CD8-positive, alpha-beta memory T cell (primary cell): Measurements from ENCODE around the gene MRLN. TPM values are rescaled to one million over a fixed set of nuclear protein-coding genes. Genes with fewer than 3 reads are reported as not detected.

ENCODE experiments used
- CTCF ChIA-PET: fragments of 350-600 bp; sonication (Branson Sonifier 250); formaldehyde crosslinking; loops from one replicate; lab custom pipeline; 2021; ENCODE audit warnings: antibody characterized with exemption; lab: Charles Lee
- POLR2A ChIA-PET: fragments of 350-600 bp; sonication (Branson Sonifier 250); formaldehyde crosslinking; loops from one replicate; lab custom pipeline; 2021; ENCODE audit warnings: antibody characterized with exemption; lab: Charles Lee
- DNase-seq, 5 donors: peaks; one replicate each; pipeline versions ENCODE4 v3.0.0 to v3.0.0-alpha.2; 2020 to 2022; ENCODE audit warnings: mixed read lengths in 1 of 5
- H3K27ac ChIP-seq: one replicate; pipeline ENCODE4 v1.7.0; 2013; ENCODE audit warnings: low read depth, mild to moderate bottlenecking, low read length, moderate library complexity
- H3K27me3 ChIP-seq: 2 replicates; pipeline ENCODE4 v1.7.0; 2013; ENCODE audit warnings: low read length, mild to moderate bottlenecking; ENCODE audit not compliant: insufficient read depth, poor library complexity, severe bottlenecking
- H3K36me3 ChIP-seq: 2 replicates; pipeline ENCODE4 v1.7.0; 2013; ENCODE audit warnings: mild to moderate bottlenecking, low read length, moderate library complexity; ENCODE audit not compliant: insufficient read depth
- H3K4me1 ChIP-seq: 2 replicates; pipeline ENCODE4 v1.7.0; 2013; ENCODE audit warnings: mild to moderate bottlenecking, low read length, moderate library complexity; ENCODE audit not compliant: insufficient read depth
- H3K4me3 ChIP-seq: 2 replicates; pipeline ENCODE4 v1.7.0; 2013; ENCODE audit warnings: mild to moderate bottlenecking, low read length
- H3K9me3 ChIP-seq: 2 replicates; pipeline ENCODE4 v1.7.0; 2013; ENCODE audit warnings: mild to moderate bottlenecking, low read length
- H3K27ac Mint-ChIP-seq, 8 donors: one replicate each; pipeline ENCODE4 v1.8.0; 2020 to 2021; ENCODE audit warnings: mixed read lengths in 8 of 8, mild to moderate bottlenecking in 6 of 8, inconsistent platforms in 3 of 8, moderate library complexity in 3 of 8
- H3K27me3 Mint-ChIP-seq, 2 donors: one replicate each; pipeline ENCODE4 v1.8.0; 2020 to 2021; ENCODE audit warnings: mixed read lengths in 2 of 2, mild to moderate bottlenecking in 1 of 2, moderate library complexity in 1 of 2
- H3K36me3 Mint-ChIP-seq, 3 donors: one replicate each; pipeline ENCODE4 v1.8.0; 2020 to 2021; ENCODE audit warnings: mixed read lengths in 3 of 3, inconsistent platforms in 1 of 3, mild to moderate bottlenecking in 1 of 3
- H3K4me1 Mint-ChIP-seq, 3 donors: one replicate each; pipeline ENCODE4 v1.8.0; 2020 to 2021; ENCODE audit warnings: mixed read lengths in 3 of 3, inconsistent platforms in 1 of 3, mild to moderate bottlenecking in 1 of 3
- H3K4me3 Mint-ChIP-seq, 7 donors: one replicate each; pipeline ENCODE4 v1.8.0; 2020 to 2021; ENCODE audit warnings: mixed read lengths in 7 of 7, mild to moderate bottlenecking in 6 of 7, moderate library complexity in 4 of 7, inconsistent platforms in 2 of 7
- H3K9me3 Mint-ChIP-seq, 5 donors: one replicate each; pipeline ENCODE4 v1.8.0; 2020 to 2022; ENCODE audit warnings: mixed read lengths in 5 of 5, mild to moderate bottlenecking in 3 of 5, moderate library complexity in 2 of 5, inconsistent platforms in 1 of 5
- polyA plus RNA-seq: library from polyadenylated mRNA; unstranded; fragments of 300-500 nt; fragmentation: Illumina TruSeq; gene quantifications from one replicate; pipeline ENCODE4 v1.2.3, GENCODE V29; 2021
- total RNA-seq, 2 experiments: library from RNA; stranded (reverse); gene quantifications; one replicate each; pipeline ENCODE4 v1.2.3, GENCODE V29; 2021

MRLN gene
- total and polyA plus RNA-seq, 3 experiments from 2014 or later, result not detected

DNA sequence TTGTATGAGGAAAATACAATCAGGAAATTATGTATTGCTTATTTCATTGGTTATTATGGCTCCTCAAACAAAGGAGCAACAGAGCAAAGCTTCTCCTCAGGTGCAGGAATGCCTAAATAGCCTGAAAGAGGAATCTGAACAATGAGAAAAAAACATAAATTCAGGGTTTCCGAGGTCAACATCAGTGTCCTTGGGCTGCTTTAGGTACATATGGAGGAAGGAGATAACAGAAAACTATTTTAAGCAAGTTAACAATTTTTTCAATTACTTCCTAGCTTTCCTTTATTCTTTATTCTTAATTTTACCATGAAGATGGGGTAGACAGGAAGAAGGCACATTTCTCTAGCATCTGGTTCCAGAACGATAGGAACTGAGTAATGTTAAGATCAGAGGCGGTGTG, 57.6 kb downstream of the MRLN start:
- Histone ChIP-seq H3K4me1 (no peaks in the 10 kb centered on the region), H3K9me3 (no peaks in the 10 kb centered on the region), H3K36me3 (no peaks in the 10 kb centered on the region), H3K27me3 (no peaks in the 10 kb centered on the region), H3K4me3 (no peak overlapping the region), H3K27ac (no peak overlapping the region)
- CTCF ChIA-PET, result no interaction called here
- no peak overlapping the region for H3K27ac Mint-ChIP-seq
- peaks cover 0 to 2% (median 0%) of the 10 kb centered on the region in 5 donors for H3K9me3 Mint-ChIP-seq
- POLR2A ChIA-PET, result no interaction called here
- H3K4me3 Mint-ChIP-seq, result no peak overlapping the region
- H3K4me1 Mint-ChIP-seq, result no peaks in the 10 kb centered on the region
- peaks cover 3 to 10% of the 10 kb centered on the region in 2 donors for H3K27me3 Mint-ChIP-seq
- DNase-seq, result no peak
- H3K36me3 Mint-ChIP-seq, result no peaks in the 10 kb centered on the region

DNA sequence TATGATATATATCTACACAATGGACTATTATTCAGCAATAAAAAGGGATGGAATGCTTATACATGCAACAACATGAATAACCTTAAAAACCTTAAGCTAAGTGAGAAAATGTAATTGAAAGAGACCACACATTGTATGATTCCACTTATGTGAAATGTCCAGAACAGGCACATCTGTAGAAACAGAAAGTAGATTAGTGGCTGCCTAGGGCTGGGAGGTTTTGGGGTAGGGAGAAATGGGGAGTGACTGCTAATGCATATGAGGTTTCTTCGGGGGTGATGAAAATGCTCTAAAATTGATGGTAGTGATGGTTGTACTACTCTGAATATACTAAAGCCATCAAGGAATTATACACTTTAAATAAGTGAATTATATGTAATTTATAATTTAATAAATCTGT, 58.3 kb downstream of the MRLN start:
- H3K4me1 Mint-ChIP-seq, result no peaks in the 10 kb centered on the region

DNA sequence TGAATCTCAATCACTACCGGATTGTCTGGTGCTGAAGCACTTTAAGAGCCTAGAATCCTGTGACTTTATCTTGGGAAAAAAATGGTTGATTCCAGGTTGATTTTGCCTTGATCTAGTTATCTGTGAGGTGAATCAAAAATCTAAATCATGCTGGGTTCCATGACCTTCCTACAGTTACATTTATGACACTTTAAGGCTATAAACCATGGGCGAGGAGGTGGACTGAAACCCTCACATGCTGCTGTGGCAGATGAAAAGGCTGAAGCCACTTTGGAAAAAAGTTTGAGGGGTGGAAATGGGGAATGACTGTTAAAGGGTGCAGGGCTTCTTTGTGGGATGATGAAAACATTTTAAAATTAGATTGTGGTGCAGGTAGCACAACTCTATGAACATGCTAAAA, 61.1 kb downstream of the MRLN start:
- Mint-ChIP-seq H3K36me3 (no peaks in the 10 kb centered on the region), H3K27ac (no peak overlapping the region), H3K4me3 (no peak overlapping the region), H3K4me1 (no peaks in the 10 kb centered on the region), H3K9me3 (peaks cover 0 to 2% (median 0%) of the 10 kb centered on the region in 5 donors), H3K27me3 (peaks cover 3 to 12% of the 10 kb centered on the region in 2 donors)
- Histone ChIP-seq H3K4me3 (no peak overlapping the region), H3K9me3 (no peaks in the 10 kb centered on the region), H3K27ac (no peak overlapping the region), H3K27me3 (no peaks in the 10 kb centered on the region), H3K36me3 (no peaks in the 10 kb centered on the region), H3K4me1 (no peaks in the 10 kb centered on the region)
- no peak for DNase-seq
- CTCF ChIA-PET, result no interaction called here
- POLR2A ChIA-PET, result no interaction called here

More for the DNA sequence above, 58.3 kb downstream of the MRLN start:
- H3K4me1 ChIP-seq, result no peaks in the 10 kb centered on the region
- Mint-ChIP-seq H3K27ac (no peak overlapping the region), H3K9me3 (peaks cover 0 to 2% (median 0%) of the 10 kb centered on the region in 5 donors), H3K27me3 (peaks cover 3 to 11% of the 10 kb centered on the region in 2 donors), H3K36me3 (no peaks in the 10 kb centered on the region), H3K4me3 (no peak overlapping the region)
- no peaks in the 10 kb centered on the region for H3K36me3 ChIP-seq
- no peak overlapping the region for H3K4me3 ChIP-seq
- no peaks in the 10 kb centered on the region for H3K9me3 ChIP-seq
- H3K27me3 ChIP-seq, result no peaks in the 10 kb centered on the region
- no peak for DNase-seq
- H3K27ac ChIP-seq, result no peak overlapping the region
- ChIA-PET CTCF (no interaction called here), POLR2A (no interaction called here)

DNA sequence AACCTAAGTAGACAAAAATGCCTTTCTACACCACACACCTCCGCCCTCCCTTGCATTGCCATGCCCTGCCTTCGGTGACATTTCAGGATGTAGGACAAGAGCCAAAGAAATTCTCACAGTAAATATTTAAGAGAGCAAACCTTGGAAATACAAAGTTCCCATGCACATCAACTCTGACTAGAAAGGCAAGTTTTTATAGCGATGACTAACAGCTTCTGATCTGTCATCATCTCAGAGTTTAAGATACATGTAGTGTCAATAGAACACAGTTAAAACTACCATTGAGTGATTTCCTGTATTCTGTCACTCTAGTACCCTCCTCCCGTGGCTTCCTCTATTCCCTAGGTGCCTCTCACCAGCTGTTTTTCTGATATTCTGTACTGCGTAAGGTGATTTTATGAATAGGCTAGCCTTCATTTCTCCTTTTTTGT, 64.3 kb downstream of the MRLN start:
- no peaks in the 10 kb centered on the region for H3K9me3 Mint-ChIP-seq
- no peaks in the 10 kb centered on the region for H3K9me3 ChIP-seq
- H3K27me3 ChIP-seq, result no peaks in the 10 kb centered on the region
- H3K27ac Mint-ChIP-seq, result no peak overlapping the region
- H3K4me3 ChIP-seq, result no peak overlapping the region
- H3K27me3 Mint-ChIP-seq, result peaks cover 3 to 19% of the 10 kb centered on the region in 2 donors
- no peaks in the 10 kb centered on the region for H3K4me1 Mint-ChIP-seq
- no peaks in the 10 kb centered on the region for H3K36me3 ChIP-seq
- ChIA-PET POLR2A (no interaction called here), CTCF (no interaction called here)
- DNase-seq, result no peak
- no peaks in the 10 kb centered on the region for H3K4me1 ChIP-seq
- no peaks in the 10 kb centered on the region for H3K36me3 Mint-ChIP-seq
- H3K4me3 Mint-ChIP-seq, result no peak overlapping the region
- no peak overlapping the region for H3K27ac ChIP-seq

DNA sequence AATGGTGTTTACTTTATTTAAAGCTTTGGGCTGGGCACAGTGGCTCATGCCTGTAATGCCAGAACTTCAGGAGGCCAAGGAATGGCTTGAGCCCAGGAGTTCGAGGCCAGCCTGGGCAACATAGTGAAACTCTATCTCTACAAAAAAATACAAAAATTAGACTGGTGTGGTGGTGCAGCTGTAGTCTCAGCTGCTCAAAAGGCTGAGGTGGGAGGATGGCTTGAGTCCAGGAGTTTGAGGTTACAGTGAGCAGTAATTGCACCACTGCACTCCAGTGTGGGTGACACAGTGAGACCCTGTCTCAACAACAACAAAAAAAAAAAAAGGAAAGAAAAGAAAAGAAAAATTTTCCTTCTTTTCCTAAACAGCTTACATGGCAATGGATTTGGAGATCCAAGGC, 65.6 kb downstream of the MRLN start:
- H3K27me3 ChIP-seq, result no peaks in the 10 kb centered on the region
- no peaks in the 10 kb centered on the region for H3K36me3 ChIP-seq
- no peaks in the 10 kb centered on the region for H3K4me1 Mint-ChIP-seq
- H3K4me1 ChIP-seq, result no peaks in the 10 kb centered on the region
- no peak overlapping the region for H3K4me3 Mint-ChIP-seq
- no peak overlapping the region for H3K4me3 ChIP-seq
- H3K9me3 Mint-ChIP-seq, result no peaks in the 10 kb centered on the region
- no peak for DNase-seq
- no peaks in the 10 kb centered on the region for H3K36me3 Mint-ChIP-seq
- no peak overlapping the region for H3K27ac Mint-ChIP-seq
- POLR2A ChIA-PET, result no interaction called here
- peaks cover 0 to 19% of the 10 kb centered on the region in 2 donors for H3K27me3 Mint-ChIP-seq
- H3K9me3 ChIP-seq, result no peaks in the 10 kb centered on the region
- CTCF ChIA-PET, result no interaction called here
- no peak overlapping the region for H3K27ac ChIP-seq

Other genes starting within 250 kb of the MRLN start
- under 1 TPM; 0.27 to 0.31 TPM for gene SLC16A9, start 43.6 kb downstream of the MRLN start, total RNA-seq
- not detected for gene SLC16A9, start 43.6 kb downstream of the MRLN start, polyA plus RNA-seq
- gene CCDC6, start 153.1 kb upstream of the MRLN start, total RNA-seq, result 10 to 100 TPM; 52.0 to 53.0 TPM
- 4.9 TPM for gene CCDC6, start 153.1 kb upstream of the MRLN start, polyA plus RNA-seq